DMS 273 treated with DMSO at 0.1 percent for 48 hours (cell line): ENCODE data around the gene IPCEF1.

Source experiments
- DNase-seq: peaks from one replicate; lab custom pipeline; 2025; lab: John Stamatoyannopoulos, UW

The IPCEF1 gene

GRCh38 chr6:154159126-154159525, 197.5 kb downstream of the IPCEF1 start:
- no peak for DNase-seq

GRCh38 chr6:154157706-154158105, 198.9 kb downstream of the IPCEF1 start:
- no peak for DNase-seq

GRCh38 chr6:154157082-154157481, 199.5 kb downstream of the IPCEF1 start:
- no peak for DNase-seq

- DNase-seq: no peak
Measured at GRCh38 chr6:154156135-154156896, 200.3 kb downstream of the IPCEF1 start.

GRCh38 chr6:154154389-154154967, 202.1 kb downstream of the IPCEF1 start:
- DNase-seq: peak; percentile 23

- no peak for DNase-seq
Measured at GRCh38 chr6:154143753-154144152, 212.8 kb downstream of the IPCEF1 start.

DNA sequence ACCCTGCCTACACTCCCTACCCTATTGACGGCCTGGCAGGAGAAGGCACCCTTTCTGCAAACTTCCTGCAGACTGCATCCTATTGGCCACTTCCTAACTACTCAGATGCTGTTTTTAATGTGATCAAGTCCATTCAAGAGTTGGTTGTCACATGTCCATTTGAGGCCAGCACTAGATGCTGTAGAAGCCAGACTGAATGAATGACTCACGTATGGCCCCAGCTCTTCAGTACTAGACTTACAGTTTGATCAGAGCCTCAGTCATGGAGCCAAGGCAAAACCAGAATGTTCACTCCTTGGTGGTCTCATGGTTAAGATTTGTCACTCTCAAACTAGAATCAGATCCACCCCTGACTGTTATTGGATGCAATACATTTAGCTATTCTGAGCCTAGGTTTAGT, 215.9 kb downstream of the IPCEF1 start:
- no peak for DNase-seq

DNA sequence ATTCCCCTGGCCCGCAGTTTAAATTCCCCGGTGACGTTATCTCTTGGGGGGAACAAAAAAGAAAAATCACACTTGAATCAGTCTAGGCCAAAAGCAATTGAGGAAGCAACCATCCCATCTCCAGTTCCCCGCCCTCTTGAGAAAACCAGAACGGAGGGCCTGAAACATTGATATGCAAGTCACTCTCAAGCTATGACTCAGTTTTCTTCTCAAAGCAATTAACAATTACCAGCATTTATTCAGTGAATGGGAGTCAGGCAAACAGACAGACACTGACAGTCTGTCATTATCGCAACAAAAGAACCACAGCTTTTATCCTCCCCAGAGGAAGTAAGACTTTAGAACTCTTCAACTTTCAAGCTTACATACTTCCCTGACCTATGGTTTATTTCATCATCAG, 216.7 kb downstream of the IPCEF1 start:
- no peak for DNase-seq

DNA sequence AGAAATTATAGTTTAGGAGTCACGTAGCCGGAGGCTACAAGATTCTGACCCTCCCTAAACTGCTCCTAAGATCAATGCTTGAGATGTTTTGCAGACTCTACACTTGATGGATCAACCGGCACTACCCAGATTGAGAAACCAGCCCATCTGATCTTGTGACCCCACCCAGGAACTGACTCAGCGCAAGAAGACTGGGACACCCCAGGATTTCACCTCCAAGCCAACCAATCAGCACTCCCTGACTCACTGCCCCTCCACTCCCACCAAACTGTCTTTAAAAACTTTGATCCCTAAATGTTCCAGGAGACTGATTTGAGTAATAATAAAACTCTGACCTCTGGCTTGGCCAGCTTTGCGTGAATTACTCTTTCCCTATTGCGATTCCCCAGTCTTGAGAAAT, 217.8 kb downstream of the IPCEF1 start:
- DNase-seq: no peak

DNA sequence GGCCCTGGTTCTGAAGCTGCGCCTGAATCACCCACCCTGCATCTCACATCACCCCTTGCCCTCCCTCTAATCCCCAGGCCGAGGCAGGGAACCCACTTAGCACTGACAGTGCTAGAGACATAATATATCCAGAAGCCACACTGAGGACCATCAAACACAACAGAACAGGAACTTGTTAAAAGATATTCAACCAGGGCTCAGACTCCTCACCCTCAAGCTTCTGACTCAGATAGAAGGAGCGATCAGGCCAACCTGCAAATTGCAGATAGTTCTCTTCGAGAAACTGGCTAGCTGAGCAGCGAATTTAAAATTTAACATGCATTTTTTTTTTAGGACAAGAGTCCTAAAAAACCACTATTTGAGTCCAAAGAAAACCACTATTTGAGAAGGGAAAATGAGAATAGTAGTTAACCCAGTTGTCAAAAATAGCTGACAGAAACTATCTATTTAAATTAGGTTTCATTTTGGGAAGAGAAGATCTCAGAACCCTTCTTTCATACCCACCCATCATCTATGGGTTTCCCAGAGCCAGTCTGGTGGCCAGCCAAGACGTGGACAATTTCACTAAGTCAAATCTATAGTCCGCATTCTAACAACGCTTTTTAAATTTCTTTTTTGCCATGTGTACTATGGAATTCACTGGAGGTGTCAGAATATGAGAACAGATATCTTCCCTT, 222.0 kb downstream of the IPCEF1 start:
- no peak for DNase-seq

- no peak for DNase-seq
Measured at GRCh38 chr6:154127657-154128056, 228.9 kb downstream of the IPCEF1 start.

GRCh38 chr6:154125421-154125820, 231.2 kb downstream of the IPCEF1 start:
- DNase-seq: no peak

- DNase-seq: no peak
Measured at GRCh38 chr6:154123155-154123956, 233.2 kb downstream of the IPCEF1 start.

DNA sequence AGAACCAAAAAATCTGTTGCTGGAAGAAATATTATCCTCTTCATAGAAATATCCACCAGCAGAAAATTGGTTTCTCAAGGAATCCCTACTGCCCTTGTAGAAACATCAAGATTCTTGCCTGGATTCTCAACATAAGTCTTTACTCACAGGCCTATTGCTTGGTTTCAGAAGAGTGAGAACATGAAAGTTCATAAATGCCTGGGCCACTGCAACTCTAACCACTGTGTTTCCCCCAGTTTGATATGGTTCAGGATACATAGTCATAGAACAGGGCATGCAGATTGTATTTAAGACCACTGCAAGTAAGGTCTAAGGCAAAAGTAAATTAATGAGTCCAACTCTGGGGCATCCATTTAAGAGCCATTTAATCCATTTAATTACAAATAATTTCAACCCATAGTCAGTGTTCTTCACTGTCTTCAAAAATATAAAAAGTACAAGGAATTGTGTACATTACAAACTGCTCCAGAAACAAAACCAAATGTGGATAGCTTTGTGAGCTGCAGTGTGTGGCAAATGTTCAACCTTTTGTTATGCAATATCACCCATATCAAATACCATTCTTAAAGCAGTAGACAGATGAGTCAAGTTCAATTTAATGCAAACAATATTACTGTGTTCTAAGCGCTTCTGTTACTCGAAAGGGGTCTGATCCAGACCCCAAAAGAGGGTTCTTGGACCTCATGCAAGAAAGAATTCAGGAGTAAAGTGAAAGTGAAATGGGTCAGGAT, 234.2 kb downstream of the IPCEF1 start:
- no peak for DNase-seq

DNA sequence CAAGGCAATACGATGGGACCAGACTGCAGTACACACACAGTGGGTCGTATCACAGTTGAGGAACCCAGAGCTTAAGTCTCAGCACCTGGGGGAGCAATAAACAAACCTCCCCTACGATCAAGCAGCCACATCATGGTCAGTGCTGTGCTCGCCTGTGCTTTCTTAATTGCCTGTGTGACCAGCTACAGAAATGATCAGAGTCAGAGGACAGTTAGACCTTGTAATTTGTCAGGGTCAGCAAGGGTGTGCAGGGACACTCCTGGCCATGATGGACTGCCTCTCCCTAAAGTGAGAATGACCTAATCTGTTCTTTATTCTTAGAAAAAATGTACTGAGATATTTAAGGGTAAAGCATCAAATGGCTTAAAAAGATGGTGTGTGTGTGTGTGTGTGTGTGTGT, 239.1 kb downstream of the IPCEF1 start:
- no peak for DNase-seq

- no peak for DNase-seq
Measured at GRCh38 chr6:154113392-154113791, 243.2 kb downstream of the IPCEF1 start.

DNA sequence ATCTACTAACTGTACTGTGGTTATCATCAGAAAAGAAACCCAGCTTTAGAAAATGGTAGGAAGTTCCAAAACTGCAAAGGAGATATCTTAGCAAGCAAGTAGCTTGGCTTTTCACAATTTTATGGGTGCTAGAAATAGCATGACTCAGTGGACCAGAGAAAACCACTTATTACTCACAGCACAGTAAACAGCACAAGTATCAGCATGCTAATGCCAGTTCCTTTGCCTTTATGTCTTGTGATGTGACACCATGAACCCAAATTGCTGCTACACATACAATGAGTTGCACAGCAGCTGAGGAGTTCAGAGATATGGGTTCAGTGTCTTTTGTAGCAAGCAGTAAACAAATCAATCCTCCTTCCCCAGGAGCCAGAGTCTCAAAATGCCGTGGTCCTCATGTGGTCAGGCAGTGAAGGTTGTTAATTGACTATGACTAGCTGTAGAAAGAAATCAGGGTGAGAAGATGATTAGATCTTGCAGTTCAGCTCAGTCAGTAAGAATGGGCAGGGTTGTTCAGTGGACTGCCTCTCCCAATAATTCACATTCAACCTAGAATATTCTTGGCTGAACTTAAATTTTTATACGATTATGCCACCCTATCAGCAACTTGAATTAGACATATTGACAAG, 244.3 kb downstream of the IPCEF1 start:
- DNase-seq: no peak

DNA sequence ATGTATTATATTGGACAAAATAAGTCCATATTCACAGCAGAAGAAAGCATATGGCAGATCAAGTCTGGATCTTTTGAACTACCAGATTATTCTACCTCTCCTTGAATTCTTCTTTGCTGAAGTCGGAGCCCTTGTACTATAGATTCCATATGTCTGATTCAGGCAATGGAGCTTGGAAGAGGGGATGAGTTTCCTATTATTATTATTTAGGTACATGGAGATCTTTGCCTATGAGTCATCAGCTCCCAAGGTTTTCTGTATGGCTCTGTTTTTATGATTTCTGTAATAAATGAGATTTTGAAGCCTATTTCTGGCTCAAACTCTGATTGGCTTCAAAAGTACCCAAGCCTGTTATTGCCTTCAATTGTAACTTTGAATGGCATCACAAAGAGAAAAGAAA, 245.6 kb downstream of the IPCEF1 start:
- no peak for DNase-seq

- DNase-seq: no peak
Measured at GRCh38 chr6:154106251-154106650, 250.4 kb downstream of the IPCEF1 start.
